GM19328 (cell line): ENCODE results near the gene DDX41.
"Not testable (repeated sequence)": the region's sequence is repeated elsewhere in the genome, so short reads cannot be mapped to it uniquely, and the experiment has no call there.

Source experiments
- ATAC-seq: cut with Tn5 transposase; IDR thresholded peaks from one replicate; pipeline ENCODE4 v1.9.1; 2021; ENCODE audit warnings: mild to moderate bottlenecking, moderate library complexity; ENCODE audit not compliant: unreplicated experiment

DDX41 gene

DNA sequence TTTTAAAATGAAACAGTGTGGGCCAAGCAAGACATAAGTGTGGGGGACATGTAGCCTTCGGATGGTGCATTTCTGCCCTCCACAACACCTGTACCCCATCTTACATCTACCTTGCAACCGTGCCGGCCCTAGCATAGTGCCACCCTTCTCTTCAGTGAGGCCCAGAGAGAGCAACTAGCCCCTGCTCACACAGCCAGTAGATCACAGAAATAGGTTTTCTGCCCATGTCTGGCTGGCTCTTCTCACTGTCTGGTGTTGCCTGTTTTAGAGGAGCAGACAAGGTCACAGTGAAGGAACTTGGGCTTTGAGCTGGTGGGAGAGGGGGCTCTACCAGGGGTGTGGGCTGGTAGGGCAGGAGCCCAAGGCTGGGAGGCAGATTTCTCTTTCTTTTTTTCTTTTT lies 30.5 kb downstream of the DDX41 start:
- no peak for ATAC-seq

DNA sequence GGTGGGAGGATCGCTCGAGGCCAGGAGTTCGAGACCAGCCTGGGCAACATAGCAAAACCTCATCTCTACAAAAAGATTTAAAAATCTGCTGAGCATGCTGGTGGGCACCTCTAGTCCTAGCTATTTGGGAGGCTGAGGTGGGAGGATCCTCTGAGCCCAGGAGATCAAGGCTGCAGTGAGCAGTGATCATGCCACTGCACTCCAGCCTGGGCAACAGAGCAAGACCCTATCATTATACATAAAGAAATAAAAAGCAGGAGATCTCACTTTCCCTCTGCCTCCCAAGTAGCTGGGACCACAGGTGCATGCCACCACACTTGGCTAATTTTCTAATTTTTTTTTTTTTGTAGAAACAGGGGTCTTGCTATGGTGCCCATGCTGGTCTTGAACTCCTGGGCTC lies 31.0 kb downstream of the DDX41 start:
- not testable (repeated sequence) for ATAC-seq

DNA sequence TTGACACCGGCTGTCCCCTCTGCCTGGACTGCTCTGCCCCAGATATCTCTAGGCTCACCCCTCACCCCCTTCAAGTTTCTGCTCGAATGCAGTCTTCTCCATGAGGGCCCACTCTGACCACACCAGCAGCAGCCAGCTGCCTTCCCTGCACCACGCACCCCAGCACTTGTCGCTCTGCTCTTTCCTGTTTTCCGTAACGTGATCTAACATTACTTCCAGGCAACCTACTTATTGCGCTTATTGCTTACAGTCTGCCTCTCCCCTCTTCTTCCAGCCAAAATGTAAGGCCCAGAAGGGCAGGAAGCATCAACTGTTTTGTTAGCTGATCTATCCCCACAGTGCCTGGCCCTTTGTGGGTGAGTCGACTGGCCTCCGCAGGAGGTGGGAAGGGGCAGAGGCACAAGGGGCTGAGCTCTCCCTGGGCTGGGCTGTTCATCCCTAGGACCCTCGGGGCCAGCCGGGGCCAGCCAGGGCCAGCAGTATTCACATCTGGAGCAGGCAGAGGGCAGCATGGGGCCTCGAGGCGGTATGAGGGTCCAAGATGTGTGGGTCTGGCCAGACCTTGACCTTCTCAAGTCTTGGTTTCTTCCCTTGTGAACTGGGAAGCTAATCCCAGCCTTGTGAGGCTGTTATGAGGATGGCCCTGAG lies 31.7 kb downstream of the DDX41 start:
- no peak for ATAC-seq

DNA sequence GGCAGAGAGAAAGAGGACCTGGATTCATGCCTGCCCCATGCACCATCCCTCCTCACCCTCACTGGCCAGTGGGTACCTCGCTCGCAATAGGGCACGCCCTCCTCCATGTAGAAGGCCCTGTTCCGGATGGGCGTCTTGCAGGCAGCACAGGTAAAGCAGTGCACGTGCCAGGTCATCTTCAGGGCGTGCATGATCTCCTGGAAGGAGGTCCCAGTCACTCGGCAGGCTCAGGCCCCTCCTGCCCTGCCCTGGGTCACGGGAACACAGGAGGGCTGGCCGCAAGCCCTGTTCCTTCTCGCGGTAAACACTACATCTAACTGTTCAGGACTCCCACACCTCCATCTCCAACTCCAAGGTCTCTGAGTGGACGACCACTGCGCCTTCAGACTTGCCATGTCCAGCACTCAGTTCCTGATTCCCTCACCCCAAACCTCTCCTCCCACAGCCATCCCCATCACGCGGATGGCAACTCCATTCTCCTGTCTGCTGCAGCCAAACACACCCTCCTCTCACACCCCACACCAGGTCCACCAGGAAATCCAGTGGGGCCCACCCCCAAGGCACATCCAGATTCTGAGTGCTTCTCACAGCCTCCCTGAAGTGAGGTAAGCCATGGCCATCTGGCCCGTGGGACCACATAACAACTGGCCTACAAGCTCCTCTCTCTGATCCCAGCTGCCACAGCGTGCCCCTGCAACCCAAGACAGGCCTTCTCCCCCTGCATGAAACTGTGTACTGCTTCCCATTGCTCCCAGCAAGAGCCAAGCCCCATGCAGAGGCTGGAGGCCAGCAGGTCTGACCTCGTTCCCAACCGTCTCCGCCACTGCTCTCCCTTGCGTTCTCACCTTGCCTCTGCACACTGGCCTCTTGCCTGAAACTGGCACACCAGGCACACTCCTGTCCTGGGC lies 32.5 kb downstream of the DDX41 start:
- no peak for ATAC-seq

DNA sequence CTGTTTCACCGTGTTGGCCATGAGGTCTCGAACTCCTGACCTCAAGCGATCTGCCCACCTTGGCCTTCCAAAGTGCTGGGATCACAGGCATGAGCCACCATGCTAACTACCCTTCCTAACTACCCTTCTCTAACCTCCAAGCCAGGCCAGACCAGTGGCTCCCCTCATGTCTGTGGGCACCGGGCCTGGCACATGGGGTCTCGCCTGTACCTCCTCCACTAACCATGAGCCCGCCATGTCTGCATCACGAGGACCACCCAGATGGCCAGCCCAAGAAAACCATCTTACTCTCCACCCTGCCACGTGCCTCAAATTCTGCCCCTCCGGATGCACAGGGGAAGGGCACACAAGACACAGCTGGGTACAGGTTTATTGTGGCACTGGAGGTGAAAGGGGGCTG lies 33.7 kb downstream of the DDX41 start:
- no peak for ATAC-seq

DNA sequence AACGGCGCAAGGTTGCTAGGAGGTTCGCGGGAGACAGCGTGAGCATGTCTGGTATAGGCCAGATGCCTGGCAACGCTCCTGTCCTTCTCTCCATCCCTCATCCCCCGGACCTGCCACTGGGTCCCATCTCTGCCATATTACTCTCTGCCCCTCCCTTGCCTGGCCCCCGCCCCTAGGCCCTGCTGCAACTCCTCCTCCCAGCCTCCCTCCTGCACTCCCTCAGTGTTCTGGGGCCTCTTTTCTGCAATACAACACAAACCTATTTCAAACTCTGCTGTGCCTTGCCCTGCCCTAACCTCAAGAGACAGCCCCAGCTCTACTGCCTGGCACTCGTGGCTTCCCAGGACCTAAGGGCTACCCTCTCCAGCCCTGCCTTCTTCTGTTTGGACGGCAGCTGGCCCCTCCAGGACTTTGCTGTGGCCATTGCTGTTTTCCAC lies 34.4 kb downstream of the DDX41 start:
- no peak for ATAC-seq

DNA sequence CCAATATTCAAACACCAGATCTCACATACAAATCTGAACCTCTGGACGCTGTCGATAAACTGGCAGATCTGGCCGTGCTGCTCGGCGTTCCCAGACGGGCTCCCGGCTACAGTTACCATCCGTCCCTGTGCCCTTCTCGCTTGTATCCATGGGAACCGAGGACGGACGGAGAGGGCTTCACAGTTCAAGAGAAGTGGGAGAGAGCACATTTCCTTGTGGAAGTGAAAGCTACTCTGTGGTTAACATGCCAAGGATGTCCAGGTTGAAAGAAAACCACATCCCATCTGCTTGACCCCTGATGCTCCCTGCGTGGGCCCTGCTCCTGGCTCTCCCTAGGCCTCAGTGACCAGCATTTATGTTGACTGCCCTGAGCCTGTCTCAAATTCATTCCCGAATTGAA lies 37.0 kb downstream of the DDX41 start:
- no peak for ATAC-seq

DNA sequence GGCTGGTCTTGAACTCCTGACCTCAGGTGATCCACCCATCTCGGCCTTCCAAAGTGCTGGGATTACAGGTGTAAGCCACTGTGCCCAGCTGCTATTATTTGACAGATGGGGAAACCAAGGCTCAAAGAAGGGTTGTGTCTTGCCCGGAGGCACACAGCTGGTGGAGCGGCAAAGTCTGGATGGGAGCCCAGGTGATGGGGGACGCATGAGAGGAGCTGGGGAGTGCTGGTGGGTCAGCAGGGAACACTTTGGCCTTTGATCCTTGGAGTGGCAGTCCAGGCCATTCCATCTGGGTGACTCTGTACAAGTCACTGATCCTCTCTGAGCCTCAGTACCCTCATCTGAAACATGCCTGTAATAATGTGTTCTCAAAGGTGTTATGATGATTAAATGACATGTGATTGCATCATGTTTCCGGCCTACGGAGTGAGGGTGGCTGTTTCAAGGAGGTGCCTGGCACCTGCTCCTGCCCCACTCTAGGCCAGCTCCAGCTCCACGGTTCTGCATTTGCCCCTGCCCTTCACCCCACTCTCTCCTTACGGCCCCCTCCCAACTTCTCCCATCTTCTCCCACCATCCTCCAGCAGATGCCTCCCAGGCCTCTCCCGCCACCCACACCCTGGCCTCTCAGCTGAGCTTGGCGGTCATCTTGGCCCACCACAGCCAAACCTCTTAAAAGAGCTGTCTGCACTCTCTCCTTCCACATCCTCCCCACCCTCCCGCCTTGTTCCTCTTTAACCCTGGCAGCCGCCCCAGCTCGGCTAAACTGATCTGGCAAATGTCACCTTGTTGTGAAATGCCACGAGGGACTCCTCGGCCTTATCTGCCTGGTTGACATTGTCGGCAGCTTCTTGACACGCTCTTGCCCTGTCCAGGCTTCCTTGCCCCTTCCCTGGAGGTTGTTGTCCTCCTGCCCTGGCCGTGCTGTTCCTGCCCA lies 37.8 kb downstream of the DDX41 start:
- ATAC-seq, result no peak

DNA sequence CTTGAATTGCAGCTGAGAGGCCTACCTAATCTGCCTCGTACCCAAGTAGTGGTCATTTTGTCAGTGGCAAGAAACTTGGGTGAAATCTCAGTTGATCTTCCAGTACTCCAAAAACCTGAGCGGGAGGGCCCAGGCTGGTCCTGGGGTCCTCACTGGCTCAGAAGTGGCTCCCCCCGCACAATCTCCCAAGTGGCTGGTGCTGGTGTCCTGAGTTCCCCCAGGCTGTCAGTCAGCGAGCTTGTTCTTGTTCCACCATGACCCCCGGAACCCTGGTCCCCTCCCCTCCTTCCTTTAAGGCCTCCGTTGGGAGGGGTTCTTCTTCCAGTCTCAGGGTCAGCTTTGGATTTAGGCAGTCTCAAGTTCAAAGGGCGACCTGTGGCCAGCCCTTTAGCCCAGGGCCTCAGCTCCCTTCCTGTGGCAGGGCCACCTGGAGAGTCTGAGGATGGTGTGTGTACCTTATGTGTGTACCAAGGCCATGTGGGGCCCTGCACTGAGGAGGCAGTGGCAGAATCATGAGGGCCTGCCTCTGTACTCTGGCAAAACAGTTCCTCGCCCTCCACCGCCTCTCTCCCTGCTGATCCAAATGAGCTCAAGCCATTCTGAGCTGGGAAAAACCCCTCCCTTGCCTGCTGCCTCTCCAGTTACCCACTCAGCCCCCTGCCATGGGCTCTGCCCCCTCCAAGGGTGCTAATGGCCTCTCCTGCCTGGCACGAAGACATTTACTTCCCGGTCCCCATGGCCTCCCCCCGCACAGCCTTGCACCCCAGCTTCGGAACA lies 38.9 kb downstream of the DDX41 start:
- ATAC-seq, result no peak

DNA sequence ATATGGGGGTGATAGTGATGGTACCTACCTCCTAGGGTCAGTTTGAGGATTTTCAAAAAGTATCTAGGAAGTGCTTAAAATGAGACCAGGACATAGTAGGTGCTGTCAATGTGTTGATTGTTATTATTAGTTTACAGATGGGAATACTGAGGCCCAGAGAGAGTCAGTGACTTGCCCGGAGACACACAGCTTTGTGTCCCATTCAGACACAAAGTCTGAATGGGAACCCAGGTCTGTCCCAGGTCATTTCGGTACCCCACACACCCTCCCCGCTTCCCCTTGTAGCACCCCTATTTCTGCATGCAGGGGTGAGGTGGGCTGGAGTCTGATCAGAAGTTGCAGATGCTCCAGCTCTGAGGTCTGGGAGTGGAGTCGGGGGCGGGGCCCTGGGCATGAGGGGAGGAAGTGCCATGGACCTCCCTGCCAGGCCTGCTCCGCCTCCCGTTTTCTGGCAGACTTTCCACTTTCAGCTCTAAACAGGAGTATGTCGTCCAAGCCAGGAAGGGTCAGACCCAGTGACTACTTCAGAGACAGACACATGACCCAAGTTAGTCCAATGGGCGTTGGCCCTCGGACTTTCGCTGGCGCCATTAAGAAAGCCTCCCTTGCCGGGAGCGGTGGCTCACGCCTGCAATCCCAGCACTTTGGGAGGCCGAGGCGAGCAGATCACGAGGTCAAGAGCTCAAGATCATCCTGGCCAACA lies 40.1 kb downstream of the DDX41 start:
- ATAC-seq, result no peak

DNA sequence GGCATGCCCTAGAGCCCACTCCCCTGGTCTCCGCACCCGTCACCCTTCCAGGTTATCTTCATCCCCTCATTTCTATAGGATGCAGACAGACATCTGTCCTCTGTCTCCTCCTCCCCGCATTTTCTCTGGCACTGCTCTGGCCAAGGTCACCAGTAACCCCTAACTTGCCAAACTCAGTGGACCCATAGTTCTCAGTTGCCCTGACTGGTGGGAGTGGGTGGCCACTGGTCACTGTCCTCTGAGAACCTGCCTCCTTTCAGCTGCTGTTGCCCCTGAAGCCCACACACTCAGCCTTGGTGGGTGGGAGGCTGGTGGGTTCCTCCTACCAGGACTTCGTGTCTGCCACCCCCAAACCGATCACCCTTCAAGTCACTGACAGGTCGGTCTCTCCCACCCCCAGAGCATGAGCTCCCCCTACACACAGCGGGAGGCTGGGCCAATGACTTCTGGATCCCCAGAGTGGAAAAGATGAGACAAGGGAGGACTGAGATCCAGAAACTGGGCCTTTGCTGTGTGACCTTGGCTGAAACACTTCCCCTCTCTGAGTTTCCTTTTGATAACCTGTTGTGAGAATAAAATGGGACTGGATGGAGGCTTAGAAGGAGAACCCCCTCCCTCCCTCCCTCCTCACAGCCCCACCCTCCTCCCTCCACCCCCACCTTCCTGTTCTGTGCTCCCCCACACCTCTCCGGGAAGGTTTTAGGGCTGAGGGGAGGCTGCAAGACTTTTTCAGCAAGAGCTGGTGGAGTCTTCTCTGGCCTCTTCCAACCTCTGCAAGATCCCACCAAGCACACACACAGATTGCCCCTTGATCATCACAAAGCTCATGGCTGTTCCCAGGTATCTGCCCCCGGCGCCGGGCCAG lies 41.0 kb downstream of the DDX41 start:
- no peak for ATAC-seq

DNA sequence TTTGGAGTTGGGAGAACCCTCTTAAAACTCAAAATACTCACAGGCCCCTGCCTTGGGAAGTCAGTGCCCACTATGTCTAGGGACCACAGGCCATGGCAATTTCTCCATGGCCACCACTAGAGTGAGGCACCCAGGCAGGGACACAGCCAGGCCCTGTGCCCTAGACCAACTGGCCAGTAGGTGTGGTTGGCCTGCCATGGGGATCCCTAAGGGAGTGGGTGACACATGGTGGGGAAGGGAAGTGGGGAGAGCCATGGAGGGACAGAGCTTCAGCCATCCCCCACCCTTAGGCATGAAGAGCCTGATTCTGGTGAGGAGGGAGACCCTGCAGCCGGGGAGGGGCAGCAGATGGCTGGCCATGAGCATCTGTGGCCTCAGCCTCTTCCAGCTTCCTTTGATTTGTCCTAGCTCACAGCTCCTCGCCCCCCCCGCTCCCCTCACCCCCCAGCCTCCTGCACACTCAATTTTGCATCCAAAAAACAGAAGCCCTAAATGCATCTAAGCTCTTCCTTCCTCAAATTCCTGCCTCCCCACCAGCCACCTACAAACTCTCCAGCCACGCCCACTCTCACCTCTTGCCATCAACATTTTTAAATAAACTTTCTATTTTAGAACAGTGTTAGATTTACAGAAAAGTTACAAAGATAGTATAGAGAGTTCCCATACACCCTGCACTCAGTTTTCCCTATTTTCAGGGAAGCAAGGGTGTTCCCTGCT lies 41.8 kb downstream of the DDX41 start:
- ATAC-seq, result no peak

DNA sequence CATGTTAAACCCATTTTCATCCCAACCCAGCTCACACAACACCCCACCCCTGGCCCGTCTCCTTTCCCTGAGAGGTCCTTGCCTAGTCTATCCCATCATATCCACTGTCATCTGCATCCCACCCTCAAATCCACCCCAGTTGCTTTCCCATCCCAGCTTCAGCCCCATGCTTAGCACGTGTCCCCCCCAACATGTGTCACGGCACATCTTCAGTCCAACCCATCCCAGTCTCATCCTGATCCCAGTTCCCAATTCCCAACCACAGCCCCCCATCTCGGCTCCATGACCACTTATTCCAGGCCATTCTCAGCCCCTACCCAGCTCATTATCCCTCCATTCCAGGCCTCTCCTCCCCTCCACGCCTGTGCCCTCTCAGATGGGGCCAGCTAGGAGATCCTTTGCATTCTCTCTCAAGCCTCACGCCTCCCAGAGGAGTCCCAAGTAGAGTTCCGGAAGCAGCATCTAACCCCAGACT lies 42.7 kb downstream of the DDX41 start:
- no peak for ATAC-seq

DNA sequence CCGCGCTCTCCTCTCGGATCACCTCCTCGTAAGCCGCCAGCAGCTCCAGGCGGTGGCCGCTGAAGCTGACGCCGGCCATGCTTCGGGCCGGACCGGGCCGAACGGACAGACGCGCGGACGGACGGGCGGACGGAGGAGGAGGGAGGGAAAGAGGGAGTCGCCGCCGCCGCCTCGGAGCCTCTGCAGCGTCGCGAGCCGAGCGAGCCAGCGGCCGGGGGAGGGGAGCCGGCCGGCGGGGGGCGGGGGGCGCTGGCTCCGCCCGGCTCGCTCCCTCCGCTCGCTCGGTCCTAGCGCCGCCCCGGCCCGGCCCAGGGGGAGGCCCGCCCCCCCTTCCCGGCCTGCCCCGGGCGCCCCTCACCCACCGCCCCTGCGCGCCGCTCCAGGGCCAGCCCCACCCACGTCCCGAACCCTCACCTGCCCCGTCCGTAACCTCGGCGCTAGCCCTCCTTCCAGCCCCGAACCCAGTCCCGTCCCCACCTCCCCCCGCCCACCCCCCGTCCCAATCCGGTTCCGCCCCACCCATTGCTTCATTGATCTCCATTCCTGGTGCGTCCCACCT lies 43.2 kb downstream of the DDX41 start, which contains the start of gene DBN1:
DBN1 (minus strand) TSS at position 192 of the 559 bp plus-strand sequence; CDS start at position 79, 113 bp downstream.
- ATAC-seq, result no peak

DNA sequence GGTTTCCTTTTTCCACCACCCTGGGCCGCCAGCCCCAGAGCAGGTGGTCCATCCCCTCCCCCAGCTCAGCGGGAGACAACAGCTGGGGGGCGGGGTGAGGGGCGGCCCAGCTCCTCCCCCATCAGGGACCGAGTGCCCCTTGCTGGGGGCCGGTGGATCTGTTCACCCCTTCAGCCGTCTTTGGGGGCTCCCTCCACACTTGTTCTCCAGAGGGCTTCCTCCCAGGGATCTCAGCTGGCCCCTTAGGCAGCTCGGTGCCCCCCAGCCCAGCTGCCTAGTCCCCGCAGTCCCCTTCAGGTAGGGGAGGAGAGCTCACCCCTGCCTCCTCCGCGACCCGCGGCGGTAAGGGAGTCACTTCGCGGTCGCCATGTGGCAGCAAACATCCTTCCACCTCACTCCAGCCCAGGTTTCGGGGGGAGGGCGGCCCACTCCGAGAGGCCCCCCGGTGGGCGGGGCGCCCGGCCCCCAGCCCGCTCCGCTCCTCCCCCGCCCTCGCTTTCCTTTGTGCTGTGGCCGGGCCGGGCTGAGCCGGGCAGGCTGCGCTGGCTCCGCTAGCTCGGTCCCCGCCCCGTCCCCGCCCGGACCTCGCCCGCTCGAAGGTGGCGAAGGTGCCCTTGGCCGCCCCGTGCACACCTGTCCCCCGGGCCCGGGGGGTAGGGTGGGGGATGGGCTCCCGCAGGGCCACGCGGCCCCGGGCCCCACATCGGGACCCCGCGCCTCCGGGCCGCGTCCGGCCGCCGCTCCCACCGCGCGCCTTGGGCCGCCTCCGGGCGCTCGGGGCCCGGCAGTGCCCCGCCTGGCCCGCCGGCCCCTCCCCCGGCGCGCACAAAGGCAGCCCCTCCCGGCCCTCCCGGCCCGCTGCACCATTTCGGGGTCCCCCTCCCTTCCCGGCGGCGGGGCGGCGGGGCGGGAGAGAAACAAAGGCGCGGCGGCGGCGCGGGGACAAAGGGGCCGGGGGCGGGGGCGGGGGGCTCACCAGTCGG lies 44.0 kb downstream of the DDX41 start:
- no peak for ATAC-seq

DNA sequence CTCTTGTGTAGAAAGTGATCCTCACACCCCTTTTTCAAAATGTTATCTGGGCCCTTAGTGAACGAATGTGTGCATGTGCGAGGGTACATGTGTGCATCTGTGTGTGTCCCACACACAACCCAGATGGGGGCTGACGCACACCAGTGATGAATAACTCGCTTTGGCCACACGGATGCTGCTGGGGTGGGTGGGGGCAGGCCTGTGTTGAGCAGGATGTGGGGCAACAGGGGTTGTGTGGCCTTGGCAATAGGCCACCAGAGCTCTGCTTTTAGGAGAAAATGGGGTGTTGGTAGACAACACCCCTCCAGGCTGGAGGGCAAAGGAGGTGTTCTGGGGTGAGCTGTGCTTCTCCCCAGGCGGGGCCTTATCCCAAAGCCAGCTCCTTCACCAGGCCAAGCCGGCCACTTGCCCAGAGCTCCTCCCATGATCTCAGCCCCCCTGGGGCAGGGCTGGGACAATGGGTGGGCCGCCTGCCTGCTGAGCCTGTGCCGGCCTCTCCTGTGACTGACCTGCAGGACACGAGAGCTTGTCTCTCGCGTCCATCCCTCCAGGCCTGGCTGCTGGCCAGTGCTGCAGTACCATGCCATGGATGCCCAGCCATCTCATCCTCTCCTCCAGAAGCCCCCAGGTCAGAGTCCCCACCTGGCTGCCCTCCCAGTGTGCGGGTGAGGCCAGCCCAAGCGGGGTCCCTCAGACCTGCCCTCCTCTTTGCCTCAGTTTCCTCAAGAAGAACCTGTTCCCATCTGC lies 45.0 kb downstream of the DDX41 start:
- ATAC-seq, result no peak
